ENCODE results near the gene HES5. TPM values are rescaled to one million over a fixed set of nuclear protein-coding genes. Genes with fewer than 3 reads are reported as not detected.

Gene HES5
- total RNA-seq, 1 experiment from 2014 or later, result not detected

DNA sequence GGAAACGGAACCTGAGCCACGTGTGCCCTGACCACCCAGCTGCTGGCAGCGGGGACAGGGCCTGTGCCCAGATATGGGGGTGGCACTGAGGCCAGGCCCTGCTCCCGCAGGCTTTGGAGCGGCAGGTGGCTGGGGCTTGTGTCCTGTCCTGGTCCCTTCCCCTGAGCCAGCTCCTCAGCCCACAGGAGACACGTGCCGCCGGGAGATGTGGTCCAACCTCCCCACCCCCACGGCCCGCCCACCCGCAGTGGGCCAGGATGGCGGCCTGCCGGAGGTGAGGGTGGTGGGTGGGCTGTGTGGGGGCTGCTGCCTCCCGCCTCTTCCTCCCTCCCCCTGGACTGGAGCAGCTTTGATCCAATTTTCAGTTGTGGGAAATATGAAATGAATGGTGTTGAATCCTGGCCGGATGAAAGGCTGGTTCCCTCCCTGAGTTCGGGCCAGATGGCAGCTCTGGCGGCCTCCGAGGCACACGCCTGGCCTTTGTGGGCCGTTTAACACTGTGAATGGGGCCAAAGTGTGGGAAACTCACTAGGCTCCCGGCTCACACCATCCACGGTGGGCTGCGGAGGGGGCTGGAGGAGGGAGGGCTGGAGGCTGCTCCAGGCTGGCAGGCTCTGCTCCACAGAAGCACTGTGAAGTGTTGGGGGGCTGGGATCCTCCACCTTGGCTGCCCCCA lies 2.6 kb upstream of the HES5 start:
- no peak for DNase-seq (ENCODE audit: low read depth)

GRCh38 chr1:2530513-2531361 lies 674 bp upstream of the HES5 start:
- peak; percentile 54 for DNase-seq (ENCODE audit: low read depth)

DNA sequence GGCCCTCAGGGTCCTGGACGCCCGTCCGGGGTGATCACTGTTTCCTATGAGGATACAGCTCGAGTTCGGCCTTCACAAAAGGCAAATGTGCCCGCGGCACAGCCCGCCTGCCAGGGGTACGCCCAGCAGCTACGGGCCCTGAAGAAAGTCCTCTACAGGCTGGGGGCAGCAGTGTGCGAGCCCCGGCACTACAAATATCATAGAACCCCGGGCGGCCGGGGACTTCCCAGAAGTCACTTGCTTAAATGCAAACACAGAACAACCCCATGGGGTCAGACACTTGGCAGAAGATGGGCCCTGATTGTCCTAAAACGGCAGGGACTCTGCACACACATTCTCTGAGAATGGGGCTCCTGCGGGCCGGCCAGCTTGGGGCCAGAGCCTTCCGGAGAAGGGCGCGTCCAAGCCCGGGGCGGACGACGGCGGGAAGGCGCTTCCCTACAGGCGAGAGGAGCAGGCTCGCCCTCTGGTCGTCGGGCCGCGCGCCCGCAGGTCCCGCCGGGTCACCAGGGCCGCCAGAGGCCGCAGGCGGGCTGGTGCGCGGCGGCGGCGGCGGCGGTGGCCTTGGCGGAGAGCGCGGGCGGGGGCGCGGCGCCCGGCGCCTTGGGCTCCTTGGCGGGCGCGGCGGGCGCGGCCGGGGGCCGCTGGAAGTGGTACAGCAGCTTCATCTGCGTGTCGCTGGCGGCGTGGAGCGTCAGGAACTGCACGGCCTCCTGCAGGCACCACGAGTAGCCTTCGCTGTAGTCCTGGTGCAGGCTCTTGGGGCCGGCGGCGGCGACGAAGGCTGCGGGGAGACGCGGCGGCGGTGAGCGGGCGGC lies 888 bp downstream of the HES5 start:
- DNase-seq (ENCODE audit: low read depth), result no peak

DNA sequence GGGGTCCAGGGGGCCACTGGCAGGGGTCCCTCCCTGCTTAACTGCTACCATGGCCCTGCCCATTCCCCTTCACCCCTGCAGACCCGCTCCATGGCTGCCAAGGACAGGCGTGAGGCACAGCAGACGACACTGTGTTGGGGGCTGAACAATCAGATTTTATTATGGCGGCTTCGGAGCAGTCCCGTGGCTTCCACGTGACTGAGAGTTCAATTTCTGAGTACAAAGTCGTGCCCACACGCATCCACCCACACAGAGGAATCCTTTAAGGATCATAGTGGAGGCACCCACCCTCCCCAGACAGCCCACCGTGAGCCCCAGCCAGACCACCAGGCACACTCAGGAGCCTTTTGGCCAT lies 1.5 kb downstream of the HES5 start:
- no peak for DNase-seq (ENCODE audit: low read depth)

GRCh38 chr1:2528016-2528415 lies 2.0 kb downstream of the HES5 start:
- no peak for DNase-seq (ENCODE audit: low read depth)

DNA sequence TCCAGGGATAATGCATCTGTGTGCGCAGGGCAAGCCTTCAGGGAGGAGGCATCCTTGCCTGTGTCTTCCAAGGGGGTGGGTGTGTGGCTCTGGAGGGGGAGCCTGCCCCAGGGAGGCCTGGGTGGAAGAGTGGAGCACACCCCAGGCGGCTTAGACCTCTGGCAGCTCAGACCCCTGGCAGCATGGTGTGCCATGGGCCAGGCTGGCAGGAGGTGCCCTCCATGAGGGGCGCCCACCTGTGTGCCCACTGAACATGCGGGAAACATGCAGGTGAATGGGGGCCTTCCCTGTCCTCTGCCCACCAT lies 2.6 kb downstream of the HES5 start:
- DNase-seq (ENCODE audit: low read depth), result no peak

- peak; percentile 64 for DNase-seq (ENCODE audit: low read depth)
These were observed 3.1 kb downstream of the HES5 start for GRCh38 chr1:2526824-2527555.

- DNase-seq (ENCODE audit: low read depth), result peak; percentile 90
These were observed 3.9 kb downstream of the HES5 start, which contains the start of gene PANK4 for GRCh38 chr1:2525920-2526823. Gene PANK4 (minus strand): TSS chr1:2526596. CDS start chr1:2526587, 9 bp downstream.

DNA sequence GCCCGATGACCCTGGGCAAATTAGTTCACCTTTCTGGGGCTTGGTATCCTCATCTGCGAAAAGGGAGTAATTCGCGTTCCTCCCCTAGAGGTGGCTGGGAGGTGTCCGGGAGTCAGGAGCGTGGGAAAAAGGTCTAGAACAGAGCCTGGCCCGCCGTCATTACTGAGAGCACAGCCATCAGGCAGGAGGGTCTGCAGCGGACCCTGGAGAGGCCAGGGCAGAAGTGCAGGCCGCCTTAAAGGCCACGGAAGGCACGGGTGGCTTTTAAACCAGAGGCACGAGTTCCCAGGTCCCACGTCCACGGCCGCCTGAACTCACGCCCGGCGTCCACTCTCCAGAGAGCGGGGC lies 4.5 kb downstream of the HES5 start:
- no peak for DNase-seq (ENCODE audit: low read depth)

DNA sequence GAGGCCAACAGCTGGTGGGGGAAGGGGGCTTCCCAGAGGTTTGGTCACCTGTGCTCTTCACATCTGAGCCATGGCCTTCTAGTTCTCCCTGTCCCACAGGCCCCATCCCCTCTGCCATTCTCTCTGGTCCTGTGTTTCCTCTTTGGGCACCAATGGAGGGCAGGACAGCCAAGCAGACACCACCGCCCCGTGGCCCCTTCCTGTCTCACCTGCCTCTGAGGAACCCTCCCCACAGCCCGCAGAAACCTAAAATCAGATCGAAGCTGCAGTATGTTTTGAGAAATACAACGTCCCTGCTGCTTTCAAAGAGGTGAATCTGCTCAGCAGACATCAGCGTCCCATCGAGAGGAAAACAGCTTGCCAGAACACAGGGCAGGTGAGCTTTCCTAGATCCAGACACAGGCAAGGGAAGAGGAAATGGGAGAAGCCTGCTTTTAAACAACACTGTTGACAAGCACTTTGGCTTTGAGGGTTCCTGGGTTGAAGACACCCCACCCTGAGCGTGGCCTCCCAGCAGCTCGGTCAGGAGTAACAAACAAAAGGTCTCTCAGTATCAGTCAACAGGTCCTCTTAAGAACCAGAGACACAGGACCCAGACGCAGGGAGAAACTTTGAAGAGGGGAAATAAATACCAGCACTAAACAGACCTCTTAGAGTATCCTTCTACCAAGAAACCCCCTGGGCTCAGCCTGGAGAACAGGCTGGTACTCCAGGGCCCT lies 6.0 kb downstream of the HES5 start:
- no peak for DNase-seq (ENCODE audit: low read depth)

- no peak for DNase-seq (ENCODE audit: low read depth)
These were observed 6.7 kb downstream of the HES5 start for GRCh38 chr1:2523191-2523890.

DNA sequence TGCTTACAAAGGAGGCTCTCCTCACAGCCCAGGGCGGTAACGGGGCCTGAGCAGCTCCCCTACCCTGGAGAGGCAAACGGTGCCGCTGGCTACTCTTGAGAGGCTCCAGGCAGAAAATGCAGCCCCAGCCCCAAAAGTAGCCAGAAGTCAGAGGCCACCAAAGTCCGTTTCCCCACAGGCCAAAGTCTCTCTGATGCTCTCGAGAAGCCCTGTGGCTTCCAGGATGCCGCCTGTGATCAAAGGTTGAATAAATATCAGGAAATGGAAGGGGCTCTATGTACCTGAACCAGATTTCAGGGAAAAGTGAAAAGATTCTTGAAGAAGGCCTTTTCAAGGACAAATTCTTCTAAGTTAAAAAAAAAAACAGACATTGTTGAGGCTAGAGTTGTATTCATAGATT lies 7.8 kb downstream of the HES5 start:
- no peak for DNase-seq (ENCODE audit: low read depth)

DNA sequence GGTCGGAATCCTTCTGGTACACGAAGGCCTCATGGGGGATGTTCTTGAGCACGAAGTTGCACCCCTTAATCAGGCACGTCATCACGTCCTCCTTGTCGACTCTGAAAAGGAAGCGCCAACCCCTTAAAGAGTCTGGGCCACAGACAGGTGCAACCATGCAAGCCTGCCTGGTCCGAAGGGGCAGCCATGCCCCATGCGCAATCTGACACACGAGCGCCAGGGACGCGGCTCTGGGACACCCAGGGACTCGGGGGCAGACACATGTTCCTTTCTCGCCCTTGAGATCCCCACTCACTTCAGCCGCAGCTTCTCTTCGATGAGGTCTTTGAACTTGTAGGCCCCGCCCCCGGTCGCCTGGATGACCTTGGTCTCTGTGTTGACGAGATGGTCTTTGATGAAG lies 9.3 kb downstream of the HES5 start:
- DNase-seq (ENCODE audit: low read depth), result no peak

- no peak for DNase-seq (ENCODE audit: low read depth)
These were observed 9.9 kb downstream of the HES5 start for GRCh38 chr1:2520206-2520605.

DNA sequence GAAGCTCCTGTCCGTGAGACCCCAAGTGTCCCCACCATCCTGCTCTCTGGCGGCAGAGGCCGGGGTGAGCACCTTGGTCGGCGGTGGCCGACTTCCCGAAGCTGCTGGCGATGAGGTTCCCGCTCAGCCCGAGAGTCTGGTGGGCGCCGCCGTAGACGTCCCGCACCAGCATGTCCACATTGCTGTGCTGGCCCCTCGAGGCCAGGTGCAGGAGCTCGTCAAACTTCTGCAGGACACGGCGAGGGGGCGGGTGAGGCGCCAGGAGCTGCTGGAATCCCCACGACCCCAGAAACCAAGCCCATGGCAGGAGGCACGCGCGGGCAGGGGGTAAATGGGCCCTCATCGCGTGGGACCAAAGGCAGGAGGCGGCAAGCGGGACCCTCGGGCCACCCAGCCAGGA lies 10.3 kb downstream of the HES5 start:
- DNase-seq (ENCODE audit: low read depth), result no peak

GRCh38 chr1:2519029-2519685 lies 10.9 kb downstream of the HES5 start:
- no peak for DNase-seq (ENCODE audit: low read depth)

DNA sequence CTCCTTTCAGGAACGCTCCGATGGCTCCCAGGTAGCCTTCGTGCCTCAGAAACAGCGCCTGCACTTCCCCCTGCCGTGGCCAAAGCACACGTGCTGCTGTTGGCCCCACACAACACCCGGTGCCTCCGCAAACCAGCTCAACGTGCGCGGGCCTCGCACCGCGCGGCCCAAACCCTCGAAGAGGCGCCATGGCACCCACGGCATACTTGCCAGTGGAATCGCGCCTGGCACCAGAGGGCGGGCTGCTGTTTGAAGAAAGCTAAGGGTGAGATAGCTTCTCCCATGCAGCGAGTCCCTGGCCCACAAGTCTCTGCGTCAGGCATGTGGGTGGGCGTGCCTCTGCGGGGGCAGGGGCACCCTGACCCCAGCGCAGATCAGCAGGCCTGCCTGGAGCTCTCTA lies 11.5 kb downstream of the HES5 start:
- no peak for DNase-seq (ENCODE audit: low read depth)

GRCh38 chr1:2517966-2518365 lies 12.1 kb downstream of the HES5 start:
- no peak for DNase-seq (ENCODE audit: low read depth)

DNA sequence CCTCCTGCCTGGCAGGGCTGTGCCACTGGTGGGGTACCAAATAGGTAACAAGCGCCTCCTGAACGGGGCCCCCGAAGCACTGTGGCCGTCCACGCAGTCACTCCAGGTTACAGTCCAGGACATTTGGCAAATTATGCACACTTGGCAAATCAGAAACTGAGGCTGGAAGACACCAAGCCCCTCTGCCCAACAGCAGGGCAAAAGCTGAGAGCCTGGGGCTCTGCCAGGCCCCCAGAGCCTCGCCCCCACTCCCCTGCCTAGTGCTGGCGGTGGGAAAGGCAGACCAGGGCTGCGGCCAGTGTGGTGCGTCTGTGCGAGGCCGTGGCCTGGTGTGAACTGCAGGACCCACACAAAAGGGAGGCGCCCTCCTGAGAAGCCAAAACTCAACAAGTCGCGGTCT lies 13.1 kb downstream of the HES5 start:
- no peak for DNase-seq (ENCODE audit: low read depth)
